H9 (cell line): ENCODE measurements around the gene TENT5A. TPM values are rescaled to one million over a fixed set of nuclear protein-coding genes. Genes with fewer than 3 reads are reported as not detected.

Experiments used
- DNase-seq: peaks from one replicate; pipeline ENCODE4 v3.0.0-alpha.2; 2017
- H2AFZ ChIP-seq: one replicate; pipeline ENCODE4 v1.6.1; 2013; ENCODE audit warnings: mild to moderate bottlenecking, low read length, control low read depth, moderate library complexity
- H2AK5ac ChIP-seq: 2 replicates; pipeline ENCODE4 v1.6.1; 2013; ENCODE audit warnings: low read length, control low read depth, mixed read lengths; ENCODE audit not compliant: insufficient read length
- H2BK120ac ChIP-seq: one replicate; pipeline ENCODE4 v1.6.1; 2013; ENCODE audit warnings: low read depth, mild to moderate bottlenecking, low read length, control low read depth, inconsistent platforms; ENCODE audit not compliant: poor library complexity, severe bottlenecking
- H2BK12ac ChIP-seq: 2 replicates; pipeline ENCODE4 v1.6.1; 2013; ENCODE audit warnings: low read length, control low read depth, mixed read lengths, low read depth; ENCODE audit not compliant: insufficient read length
- H2BK15ac ChIP-seq: 2 replicates; pipeline ENCODE4 v1.6.1; 2013; ENCODE audit warnings: low read depth, low read length, control low read depth
- H2BK20ac ChIP-seq: one replicate; pipeline ENCODE4 v1.6.1; 2013; ENCODE audit warnings: low read depth, mild to moderate bottlenecking, low read length, control low read depth, inconsistent platforms; ENCODE audit not compliant: poor library complexity, severe bottlenecking
- H2BK5ac ChIP-seq: 2 replicates; pipeline ENCODE4 v1.6.1; 2013; ENCODE audit warnings: low read length, control low read depth, mixed read lengths; ENCODE audit not compliant: insufficient read length
- H3K14ac ChIP-seq: 2 replicates; pipeline ENCODE4 v1.6.1; 2013; ENCODE audit warnings: low read length, control low read depth; ENCODE audit not compliant: insufficient read depth
- H3K18ac ChIP-seq: 2 replicates; pipeline ENCODE4 v1.6.1; 2013; ENCODE audit warnings: low read depth, mild to moderate bottlenecking, mixed read lengths, low read length, control low read depth; ENCODE audit not compliant: insufficient read length
- H3K23ac ChIP-seq: 2 replicates; pipeline ENCODE4 v1.6.1; 2013; ENCODE audit warnings: low read length, control low read depth, mixed read lengths, low read depth; ENCODE audit not compliant: insufficient read length
- H3K23me2 ChIP-seq: 2 replicates; pipeline ENCODE4 v1.6.1; 2013; ENCODE audit warnings: low read depth, mild to moderate bottlenecking, mixed read lengths, low read length, control low read depth; ENCODE audit not compliant: insufficient read length, poor library complexity, severe bottlenecking
- H3K27ac ChIP-seq: 2 replicates; pipeline ENCODE4 v1.5.1; 2013; ENCODE audit warnings: low read length, control low read depth, mixed read lengths, low read depth; ENCODE audit not compliant: insufficient read length
- H3K27me3 ChIP-seq: 2 replicates; pipeline ENCODE4 v1.6.1; 2013; ENCODE audit warnings: low read length, control low read depth, inconsistent platforms; ENCODE audit not compliant: insufficient read depth
- H3K4ac ChIP-seq: 2 replicates; pipeline ENCODE4 v1.6.1; 2013; ENCODE audit warnings: low read depth, mild to moderate bottlenecking, control low read depth, inconsistent platforms, low read length, moderate library complexity
- H3K4me1 ChIP-seq: 2 replicates; pipeline ENCODE4 v1.6.1; 2013; ENCODE audit warnings: low read length, control low read depth, inconsistent platforms; ENCODE audit not compliant: insufficient read depth
- H3K4me2 ChIP-seq: 2 replicates; pipeline ENCODE4 v1.6.1; 2013; ENCODE audit warnings: low read length, control low read depth, mixed read lengths; ENCODE audit not compliant: insufficient read length, insufficient read depth
- H3K56ac ChIP-seq: 2 replicates; pipeline ENCODE4 v1.6.1; 2013; ENCODE audit warnings: low read depth, mild to moderate bottlenecking, mixed read lengths, low read length, control low read depth; ENCODE audit not compliant: insufficient read length
- H3K79me1 ChIP-seq: 2 replicates; pipeline ENCODE4 v1.6.1; 2013; ENCODE audit warnings: low read depth, mild to moderate bottlenecking, moderate library complexity, low read length, control low read depth, inconsistent platforms; ENCODE audit not compliant: insufficient read depth, poor library complexity, severe bottlenecking
- H3K79me2 ChIP-seq: 2 replicates; pipeline ENCODE4 v1.6.1; 2013; ENCODE audit warnings: low read length, control low read depth, inconsistent platforms; ENCODE audit not compliant: insufficient read depth
- H3K9ac ChIP-seq: 2 replicates; pipeline ENCODE4 v1.6.1; 2013; ENCODE audit warnings: low read length, control low read depth, mixed read lengths; ENCODE audit not compliant: insufficient read length; ENCODE audit errors: extremely low read depth
- H3K9me3 ChIP-seq: one replicate; pipeline ENCODE4 v1.6.1; 2013; ENCODE audit warnings: low read depth, low read length, inconsistent platforms; ENCODE audit not compliant: control insufficient read depth
- H3T11ph ChIP-seq: one replicate; pipeline ENCODE4 v1.6.1; 2013; ENCODE audit warnings: mild to moderate bottlenecking, low read length, control low read depth, inconsistent platforms
- H4K20me1 ChIP-seq: one replicate; pipeline ENCODE4 v1.6.1; 2013; ENCODE audit not compliant: control insufficient read depth, insufficient read length, insufficient read depth
- H4K5ac ChIP-seq: 2 replicates; pipeline ENCODE4 v1.6.1; 2013; ENCODE audit warnings: low read depth, mild to moderate bottlenecking, mixed read lengths, low read length, control low read depth; ENCODE audit not compliant: insufficient read length
- H4K8ac ChIP-seq: replicated peaks from 2 replicates; pipeline ENCODE4 v1.6.1; 2013; ENCODE audit warnings: low read length, control low read depth, mixed read lengths, low read depth; ENCODE audit not compliant: insufficient read length
- H4K91ac ChIP-seq: 2 replicates; pipeline ENCODE4 v1.6.1; 2013; ENCODE audit warnings: low read depth, mild to moderate bottlenecking, moderate library complexity, mixed read lengths, low read length, control low read depth; ENCODE audit not compliant: insufficient read length
- H3K27ac Mint-ChIP-seq, 3 experiments: 2 replicates in 2 of 3; 3 replicates in 1 of 3; pipeline ENCODE4 v1.8.0; 2020 to 2021; ENCODE audit warnings: mixed read lengths in 3 of 3, mild to moderate bottlenecking in 1 of 3, moderate library complexity in 1 of 3
- H3K27me3 Mint-ChIP-seq: 2 replicates; pipeline ENCODE4 v1.8.0; 2021; ENCODE audit warnings: low read depth, mild to moderate bottlenecking, moderate library complexity, mixed read lengths
- H3K36me3 Mint-ChIP-seq, 3 experiments: 2 replicates in 2 of 3; 3 replicates in 1 of 3; pipeline ENCODE4 v1.8.0; 2020 to 2021; ENCODE audit warnings: low read depth in 3 of 3, mixed read lengths in 3 of 3; ENCODE audit not compliant: insufficient read depth in 1 of 3
- H3K4me1 Mint-ChIP-seq, 2 experiments: 2 replicates each; pipeline ENCODE4 v1.8.0; 2020; ENCODE audit warnings: mixed read lengths in 2 of 2
- H3K4me3 Mint-ChIP-seq, 2 experiments: 2 replicates in 1 of 2; 3 replicates in 1 of 2; pipeline ENCODE4 v1.8.0; 2020 to 2021; ENCODE audit warnings: mild to moderate bottlenecking in 2 of 2, mixed read lengths in 2 of 2, moderate library complexity in 1 of 2
- H3K9me3 Mint-ChIP-seq, 2 experiments: 2 replicates in 1 of 2; 3 replicates in 1 of 2; pipeline ENCODE4 v1.8.0; 2020; ENCODE audit warnings: mild to moderate bottlenecking in 2 of 2, mixed read lengths in 2 of 2, moderate library complexity in 1 of 2
- total RNA-seq: library from RNA; stranded (reverse); gene quantifications from 2 replicates; pipeline ENCODE4 v1.2.1, GENCODE V29; 2021
- TF ChIP-seq, protein P1 (sequence below): fragments of 200-600 bp; sonication (generic); conservative IDR thresholded peaks from 3 replicates; pipeline ENCODE4 v1.8.0; 2021; ENCODE audit warnings: antibody characterized with exemption, mild to moderate bottlenecking

TENT5A gene
- total RNA-seq, 1 experiment from 2014 or later, result 1.4 TPM

DNA sequence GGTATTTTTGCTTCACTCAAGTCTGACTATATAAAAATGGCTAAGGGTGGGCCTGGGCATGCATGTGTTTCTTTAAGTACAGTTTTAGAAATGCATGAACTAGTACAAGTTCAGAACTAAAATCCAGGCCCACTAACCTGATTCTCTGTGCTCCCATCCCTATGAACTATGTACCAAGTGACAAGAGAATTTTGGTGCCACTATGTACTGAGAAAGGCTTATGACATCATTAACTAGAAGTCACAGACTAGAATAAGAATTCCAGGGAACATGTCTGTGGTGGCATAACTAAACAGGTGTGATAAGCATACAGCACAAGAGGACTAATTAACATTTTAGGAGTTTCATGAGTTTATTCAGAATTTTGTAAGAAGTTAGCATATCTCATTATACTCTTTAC is 16.1 kb downstream of the TENT5A start:
- H3K9me3 Mint-ChIP-seq, result peaks cover 5 to 6% of the 10 kb centered on the region in 2 experiments; a peak in 3 of 5 replicates

More for the DNA sequence above, 16.1 kb downstream of the TENT5A start:
- Histone ChIP-seq H3K23me2 (no peaks in the 10 kb centered on the region), H4K20me1 (no peaks in the 10 kb centered on the region), H3K14ac (no peak overlapping the region), H4K5ac (no peak overlapping the region), H3K4me2 (no peak overlapping the region), H3K79me2 (no peaks in the 10 kb centered on the region), H3K23ac (no peak overlapping the region), H3K56ac (no peak overlapping the region), H2BK12ac (no peak overlapping the region), H2BK20ac (no peak overlapping the region), H3K79me1 (no peaks in the 10 kb centered on the region), H2BK5ac (no peak overlapping the region), H3K9me3 (no peaks in the 10 kb centered on the region), H2BK15ac (no peak overlapping the region), H4K91ac (no peak overlapping the region), H3K27ac (no peak overlapping the region), H4K8ac (no peak overlapping the region), H2AFZ (no peak overlapping the region), H3K9ac (no peak overlapping the region), H3K27me3 (no peaks in the 10 kb centered on the region), H3K4ac (no peak overlapping the region), H3K4me1 (no peaks in the 10 kb centered on the region), H3K18ac (no peak overlapping the region), H3T11ph (no peak overlapping the region), H2BK120ac (no peak overlapping the region), H2AK5ac (no peak overlapping the region)
- no peak overlapping the region for H3K27ac Mint-ChIP-seq
- DNase-seq, result no peak
- TF ChIP-seq, protein P1, sequence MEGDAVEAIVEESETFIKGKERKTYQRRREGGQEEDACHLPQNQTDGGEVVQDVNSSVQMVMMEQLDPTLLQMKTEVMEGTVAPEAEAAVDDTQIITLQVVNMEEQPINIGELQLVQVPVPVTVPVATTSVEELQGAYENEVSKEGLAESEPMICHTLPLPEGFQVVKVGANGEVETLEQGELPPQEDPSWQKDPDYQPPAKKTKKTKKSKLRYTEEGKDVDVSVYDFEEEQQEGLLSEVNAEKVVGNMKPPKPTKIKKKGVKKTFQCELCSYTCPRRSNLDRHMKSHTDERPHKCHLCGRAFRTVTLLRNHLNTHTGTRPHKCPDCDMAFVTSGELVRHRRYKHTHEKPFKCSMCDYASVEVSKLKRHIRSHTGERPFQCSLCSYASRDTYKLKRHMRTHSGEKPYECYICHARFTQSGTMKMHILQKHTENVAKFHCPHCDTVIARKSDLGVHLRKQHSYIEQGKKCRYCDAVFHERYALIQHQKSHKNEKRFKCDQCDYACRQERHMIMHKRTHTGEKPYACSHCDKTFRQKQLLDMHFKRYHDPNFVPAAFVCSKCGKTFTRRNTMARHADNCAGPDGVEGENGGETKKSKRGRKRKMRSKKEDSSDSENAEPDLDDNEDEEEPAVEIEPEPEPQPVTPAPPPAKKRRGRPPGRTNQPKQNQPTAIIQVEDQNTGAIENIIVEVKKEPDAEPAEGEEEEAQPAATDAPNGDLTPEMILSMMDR, result no peak
- H3K27me3 Mint-ChIP-seq, result no peaks in the 10 kb centered on the region
- H3K4me1 Mint-ChIP-seq, result peaks cover 4 to 12% of the 10 kb centered on the region in 2 experiments; a peak in 2 of 4 replicates
- H3K36me3 Mint-ChIP-seq, result no peaks in the 10 kb centered on the region; a peak in 1 of 7 replicates
- H3K4me3 Mint-ChIP-seq, result no peak overlapping the region
